HTERT RPE-1 (cell line): ENCODE results near the gene HBQ1.
"Not testable (repeated sequence)": the region's sequence is repeated elsewhere in the genome, so short reads cannot be mapped to it uniquely, and the experiment has no call there.

Experiments
- in situ Hi-C: fragments of 300-500 bp; cut with MboI; formaldehyde crosslinking; loops from 4 replicates; pipeline ENCODE4 v1.14.3; 2020; ENCODE audit warnings: low sequenced_read_pairs

The HBQ1 gene

GRCh38 chr16:160242-160641 lies 20.0 kb upstream of the HBQ1 start:
- in situ Hi-C loops: not testable (repeated sequence)

- in situ Hi-C loops: no loop called here
Measured at GRCh38 chr16:160691-161190, 19.5 kb upstream of the HBQ1 start.

- in situ Hi-C loops: no loop called here
Measured at GRCh38 chr16:162271-162991, 17.8 kb upstream of the HBQ1 start.

- in situ Hi-C loops: not testable (repeated sequence)
Measured at GRCh38 chr16:163139-163538, 17.1 kb upstream of the HBQ1 start.

- in situ Hi-C loops: not testable (repeated sequence)
Measured at GRCh38 chr16:163696-164095, 16.6 kb upstream of the HBQ1 start.

GRCh38 chr16:164134-164823 lies 16.0 kb upstream of the HBQ1 start:
- in situ Hi-C loops: not testable (repeated sequence)

GRCh38 chr16:164827-165538 lies 15.3 kb upstream of the HBQ1 start:
- in situ Hi-C loops: no loop called here

GRCh38 chr16:165539-166374 lies 14.5 kb upstream of the HBQ1 start, which contains the start of gene HBM:
TSS of gene HBM (plus strand) at chr16:165978. CDS start at chr16:165998, 20 bp downstream.
- in situ Hi-C loops: no loop called here

- in situ Hi-C loops: no loop called here
Measured at GRCh38 chr16:166375-167121, 13.7 kb upstream of the HBQ1 start.

GRCh38 chr16:167122-167690 lies 13.1 kb upstream of the HBQ1 start:
- in situ Hi-C loops: no loop called here

- in situ Hi-C loops: no loop called here
Measured at GRCh38 chr16:168424-168823, 11.8 kb upstream of the HBQ1 start.

GRCh38 chr16:169014-169413 lies 11.2 kb upstream of the HBQ1 start:
- in situ Hi-C loops: no loop called here

- in situ Hi-C loops: not testable (repeated sequence)
Measured at GRCh38 chr16:170088-170507, 10.2 kb upstream of the HBQ1 start.

- in situ Hi-C loops: no loop called here
Measured at GRCh38 chr16:170788-171187, 9.5 kb upstream of the HBQ1 start.

GRCh38 chr16:172374-172941 lies 7.8 kb upstream of the HBQ1 start, which contains the start of gene HBA2:
TSS of gene HBA2 (plus strand) at chr16:172876. CDS start at chr16:172913, 37 bp downstream.
- in situ Hi-C loops: not testable (repeated sequence)

- in situ Hi-C loops: not testable (repeated sequence)
Measured at GRCh38 chr16:173211-173854, 6.9 kb upstream of the HBQ1 start.

GRCh38 chr16:173928-174769 lies 6.1 kb upstream of the HBQ1 start:
- in situ Hi-C loops: not testable (repeated sequence)
